Germinal center (tissue), 1 donor: Measurements from ENCODE around the gene PARD3.
"Not testable (repeated sequence)": the region's sequence is repeated elsewhere in the genome, so short reads cannot be mapped to it uniquely, and the experiment has no call there.

Experiments used
- DNase-seq: peaks from one replicate; pipeline ENCODE4 v3.0.0; 2012; ENCODE audit warnings: mixed read lengths, low spot score

The PARD3 gene

GRCh38 chr10:34464591-34464990 is 350.5 kb downstream of the PARD3 start:
- no peak for DNase-seq

- no peak for DNase-seq
Measured at GRCh38 chr10:34464000-34464399, 351.1 kb downstream of the PARD3 start.

- no peak for DNase-seq
Measured at GRCh38 chr10:34462993-34463392, 352.1 kb downstream of the PARD3 start.

- no peak for DNase-seq
Measured at GRCh38 chr10:34462056-34462455, 353.0 kb downstream of the PARD3 start.

- no peak for DNase-seq
Measured at GRCh38 chr10:34454590-34455261, 360.4 kb downstream of the PARD3 start.

DNA sequence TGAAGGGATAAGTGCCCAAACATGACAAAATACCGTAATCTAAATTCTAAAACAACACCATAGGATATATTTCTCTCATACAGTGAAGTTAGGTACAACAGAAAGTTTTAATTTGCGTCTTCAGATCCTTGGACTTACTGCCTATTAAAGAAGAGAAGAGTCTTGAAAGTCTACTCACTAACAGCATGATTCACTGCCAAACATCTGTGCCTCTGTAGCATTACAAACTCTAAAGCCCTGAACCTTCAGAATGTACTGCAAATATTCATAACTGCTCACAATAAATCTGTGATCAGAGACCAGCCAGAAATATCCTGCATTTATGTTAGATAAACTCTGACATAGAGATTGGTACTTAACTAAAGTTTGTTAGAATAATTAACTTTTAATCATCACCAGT is 365.3 kb downstream of the PARD3 start:
- no peak for DNase-seq

DNA sequence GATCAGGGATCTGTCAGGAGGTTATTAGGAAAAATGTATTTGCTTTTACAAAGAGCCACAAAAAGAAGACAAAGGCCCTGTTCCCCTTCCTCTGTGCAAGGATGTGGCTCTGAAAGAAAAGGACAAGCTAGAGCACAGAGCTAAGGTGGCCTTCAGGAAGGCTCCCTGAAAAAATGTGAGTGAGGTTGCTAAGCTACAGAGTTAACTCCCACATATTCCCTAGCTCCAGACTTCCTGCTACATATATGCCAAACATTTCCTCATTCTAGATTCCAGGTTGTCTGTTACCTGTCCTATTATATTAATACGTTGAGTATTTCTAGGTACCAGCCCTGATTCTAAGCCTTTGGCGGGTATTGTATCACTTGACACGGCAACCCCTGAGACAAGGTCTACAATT is 369.0 kb downstream of the PARD3 start:
- no peak for DNase-seq

- no peak for DNase-seq
Measured at GRCh38 chr10:34444223-34445183, 370.6 kb downstream of the PARD3 start.

DNA sequence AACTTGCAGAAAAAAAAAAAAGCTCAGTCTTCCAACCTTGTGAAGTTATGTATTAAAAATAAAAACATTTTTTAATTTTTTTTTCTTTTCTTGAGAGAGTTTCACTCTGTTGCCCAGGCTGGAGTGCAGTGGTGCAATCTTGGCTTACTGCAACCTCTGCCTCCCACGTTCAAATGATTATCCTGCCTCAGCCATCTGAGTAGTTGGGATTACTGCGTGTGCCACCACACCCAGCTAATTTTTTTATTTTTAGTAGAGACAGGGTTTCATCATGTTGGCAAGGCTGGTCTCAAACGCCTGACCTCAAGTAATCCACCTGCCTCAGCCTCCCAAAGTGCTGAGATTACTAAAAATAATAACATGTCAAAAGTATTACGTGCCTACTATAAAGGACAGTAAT is 375.7 kb downstream of the PARD3 start:
- DNase-seq = not testable (repeated sequence)

GRCh38 chr10:34438741-34439140 is 376.4 kb downstream of the PARD3 start:
- no peak for DNase-seq

DNA sequence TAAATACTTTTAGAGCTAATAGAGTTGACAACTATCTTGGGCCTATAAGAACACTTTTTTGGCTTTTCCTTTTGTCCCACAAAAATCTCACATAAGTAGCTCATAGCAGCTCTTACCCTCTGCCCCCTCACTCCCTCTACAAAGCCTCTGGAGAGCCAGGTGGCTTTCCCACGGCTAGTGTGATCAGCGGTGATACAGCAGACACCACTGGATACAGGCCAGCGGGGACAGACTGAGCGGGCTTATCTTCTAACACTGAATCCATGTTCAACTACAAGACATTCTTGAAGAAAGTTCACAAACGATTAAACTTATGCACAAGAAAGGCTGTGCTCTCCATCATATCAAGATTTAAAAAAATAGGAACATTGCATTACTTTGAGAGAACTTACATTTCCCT is 377.2 kb downstream of the PARD3 start:
- DNase-seq = no peak

- no peak for DNase-seq
Measured at GRCh38 chr10:34434119-34434594, 380.9 kb downstream of the PARD3 start.

DNA sequence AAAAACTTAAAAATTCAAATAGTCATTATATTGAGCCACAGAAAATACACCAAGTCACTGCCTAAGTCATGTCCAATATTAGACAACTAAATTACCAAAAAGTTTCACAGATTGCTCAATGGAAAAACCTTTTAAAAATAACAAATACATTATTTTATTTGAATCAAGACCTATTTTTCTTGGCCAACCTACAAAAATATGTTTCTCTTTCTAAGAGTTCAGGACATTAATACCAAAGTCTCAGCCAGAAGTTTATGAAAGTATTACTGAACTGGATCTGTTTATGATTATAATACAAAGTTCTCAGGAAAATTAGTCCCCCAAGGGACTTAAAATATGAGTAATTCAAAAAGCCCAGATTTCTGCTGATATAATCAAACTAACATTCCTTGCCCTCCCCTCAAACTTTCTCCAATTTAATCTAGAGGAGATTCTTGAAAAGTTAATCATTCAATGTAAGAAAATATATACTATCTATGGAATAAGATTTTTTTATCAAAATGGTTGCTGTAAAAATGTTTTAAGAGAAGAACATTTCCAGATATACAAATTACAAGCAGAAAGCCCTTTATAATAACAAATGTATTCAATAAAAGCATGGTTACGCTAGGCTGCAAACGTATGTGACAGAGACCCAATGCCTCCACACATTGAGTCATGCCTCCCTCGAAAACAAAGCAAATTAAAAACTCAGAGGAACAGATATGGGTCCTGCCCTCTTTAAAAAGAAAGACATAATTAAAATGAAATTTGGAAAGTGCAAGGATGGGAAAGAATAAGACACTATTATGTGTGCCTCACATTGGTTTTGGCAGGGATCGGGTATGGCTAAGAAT is 381.6 kb downstream of the PARD3 start:
- DNase-seq = no peak

DNA sequence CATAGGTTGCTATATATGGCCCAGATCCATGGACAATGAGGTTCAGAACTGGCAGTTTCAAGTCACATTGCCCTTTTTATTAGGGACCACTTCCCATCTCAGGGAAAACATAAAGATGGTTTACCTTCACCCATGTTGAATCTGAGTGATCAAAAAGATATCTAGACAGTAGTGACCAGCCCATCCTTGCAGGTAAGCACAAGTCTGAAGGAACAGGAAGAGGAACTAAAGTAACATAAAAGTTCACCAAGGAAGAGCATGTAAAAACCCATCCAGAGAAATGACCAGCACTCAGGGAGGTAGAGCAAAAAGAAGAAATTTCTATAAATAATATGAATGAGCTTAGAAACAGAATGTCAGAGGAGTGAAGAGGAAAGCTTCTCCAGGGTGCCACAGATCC is 382.5 kb downstream of the PARD3 start:
- no peak for DNase-seq

DNA sequence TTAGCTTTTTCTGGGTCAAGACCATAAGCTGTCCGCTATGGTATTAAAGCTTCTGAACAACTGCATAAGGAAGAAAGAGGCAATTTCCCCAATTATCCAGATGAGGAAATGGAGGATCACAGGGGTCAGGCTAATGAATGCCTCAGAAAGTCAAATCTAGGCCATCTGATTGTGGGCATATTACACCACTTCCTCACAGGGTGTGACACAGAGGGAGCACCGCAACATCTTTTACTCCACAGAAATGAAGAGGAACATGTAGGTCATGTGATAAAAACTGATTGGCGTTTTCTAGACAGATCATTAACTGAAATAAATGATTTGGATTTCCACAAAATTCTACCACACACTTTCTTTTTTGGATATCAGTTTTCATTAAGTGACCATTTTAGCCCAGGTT is 384.4 kb downstream of the PARD3 start:
- DNase-seq = no peak

DNA sequence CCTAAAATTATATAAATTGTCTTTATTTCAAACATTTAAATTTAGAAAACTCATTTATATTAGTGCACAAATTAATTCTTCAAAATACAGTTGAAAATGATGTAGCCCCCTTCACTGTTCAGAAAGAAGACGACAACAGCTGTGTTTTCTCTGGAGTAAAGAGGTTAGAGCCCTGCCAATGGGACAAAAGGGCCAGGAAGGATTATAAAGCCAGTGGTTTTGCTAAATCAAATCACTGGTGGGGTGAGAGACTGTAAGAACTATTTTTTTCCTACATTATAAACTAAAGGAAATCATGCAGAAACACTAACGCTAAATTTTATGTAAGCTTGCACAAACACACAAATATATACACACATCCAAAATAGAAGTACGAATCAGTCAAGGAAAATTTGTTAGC is 386.6 kb downstream of the PARD3 start:
- no peak for DNase-seq

GRCh38 chr10:34427911-34428216 is 387.2 kb downstream of the PARD3 start:
- DNase-seq = no peak

- not testable (repeated sequence) for DNase-seq
Measured at GRCh38 chr10:34427158-34427910, 387.8 kb downstream of the PARD3 start.

- not testable (repeated sequence) for DNase-seq
Measured at GRCh38 chr10:34426538-34427157, 388.4 kb downstream of the PARD3 start.

- DNase-seq = no peak
Measured at GRCh38 chr10:34426041-34426440, 389.1 kb downstream of the PARD3 start.
